GM19395 (cell line): ENCODE results near the gene RNPEP.
A peak's percentile ranks its signal among the peaks of the same experiment; 100 is the strongest.
"Not testable (repeated sequence)": the region's sequence is repeated elsewhere in the genome, so short reads cannot be mapped to it uniquely, and the experiment has no call there.

Experiments
- ATAC-seq: cut with Tn5 transposase; IDR thresholded peaks from one replicate; pipeline ENCODE4 v1.9.1; 2021; ENCODE audit warnings: mild to moderate bottlenecking, moderate library complexity; ENCODE audit not compliant: unreplicated experiment

Gene RNPEP

DNA sequence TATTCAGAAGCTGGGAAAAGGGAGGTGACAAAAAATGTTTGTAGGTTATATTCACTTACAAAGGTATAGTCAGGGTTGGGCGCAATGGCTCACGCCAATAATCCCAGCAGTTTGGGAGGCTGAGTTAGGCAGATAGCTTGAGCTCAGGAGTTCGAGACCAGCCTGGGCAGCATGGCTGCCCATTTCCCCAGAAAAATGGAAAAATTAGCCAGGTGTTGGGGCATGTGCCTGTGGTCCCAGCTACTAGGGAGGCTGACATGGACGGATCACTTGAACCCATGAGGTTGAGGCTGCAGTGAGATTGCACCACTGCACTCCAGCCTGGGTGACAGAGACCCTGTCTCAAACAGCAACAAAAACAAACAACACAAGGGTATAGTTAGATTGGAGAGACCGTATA is 24.1 kb upstream of the RNPEP start:
- ATAC-seq = no peak

DNA sequence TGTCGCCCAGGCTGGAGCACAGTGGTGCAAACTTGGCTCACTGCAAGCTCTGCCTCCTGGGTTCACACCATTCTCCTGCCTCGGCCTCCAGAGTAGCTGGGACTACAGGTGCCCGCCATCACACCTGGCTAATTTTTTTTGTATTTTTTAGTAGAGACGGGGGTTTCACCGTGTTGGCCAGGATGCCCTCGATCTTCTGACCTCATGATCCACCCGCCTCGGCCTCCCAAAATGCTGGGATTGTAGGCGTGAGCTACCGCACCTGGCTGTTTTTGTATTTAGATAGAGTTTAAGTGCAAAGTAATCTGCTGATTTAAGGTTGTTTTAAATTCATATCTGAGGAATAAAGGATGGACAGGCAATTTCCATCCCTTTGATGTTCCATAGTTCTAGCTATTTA is 20.1 kb upstream of the RNPEP start:
- not testable (repeated sequence) for ATAC-seq

DNA sequence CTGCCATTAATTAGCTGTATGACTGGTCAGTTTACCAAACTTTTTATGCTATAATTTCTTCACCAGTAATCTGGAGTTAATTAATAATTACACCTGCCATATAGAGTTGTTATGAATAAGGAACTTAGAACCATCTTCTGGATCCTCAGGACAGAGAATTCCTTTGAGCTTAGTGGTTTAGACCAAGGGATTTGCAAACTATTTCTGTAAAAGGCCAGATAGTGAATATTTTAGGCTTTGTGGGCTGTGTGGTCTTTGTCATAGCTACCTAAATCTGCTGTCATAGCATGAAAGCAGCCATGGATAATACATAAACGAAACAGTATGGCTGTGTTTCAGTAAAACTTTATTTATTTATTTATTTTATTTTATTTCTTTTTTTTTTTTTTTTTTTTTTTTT is 18.2 kb upstream of the RNPEP start:
- ATAC-seq = no peak

DNA sequence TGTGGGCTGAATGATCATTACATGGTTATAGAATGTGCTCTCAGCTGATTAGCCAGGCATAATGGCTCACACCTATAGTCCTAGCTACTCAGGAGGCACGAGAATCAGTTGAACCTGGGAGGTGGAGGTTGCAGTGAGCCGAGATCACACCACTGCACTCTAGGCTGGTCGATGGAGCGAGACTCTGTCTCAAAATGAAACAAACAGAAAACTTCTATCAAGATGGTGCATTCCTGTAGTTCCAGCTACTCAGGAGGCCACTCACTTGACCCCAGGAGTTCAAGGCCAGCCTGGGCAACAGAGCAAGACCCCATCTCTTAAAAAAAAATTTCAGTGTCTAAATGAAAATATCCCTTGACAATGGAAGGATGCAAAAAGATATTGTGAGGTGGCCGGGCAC is 16.3 kb upstream of the RNPEP start:
- no peak for ATAC-seq

DNA sequence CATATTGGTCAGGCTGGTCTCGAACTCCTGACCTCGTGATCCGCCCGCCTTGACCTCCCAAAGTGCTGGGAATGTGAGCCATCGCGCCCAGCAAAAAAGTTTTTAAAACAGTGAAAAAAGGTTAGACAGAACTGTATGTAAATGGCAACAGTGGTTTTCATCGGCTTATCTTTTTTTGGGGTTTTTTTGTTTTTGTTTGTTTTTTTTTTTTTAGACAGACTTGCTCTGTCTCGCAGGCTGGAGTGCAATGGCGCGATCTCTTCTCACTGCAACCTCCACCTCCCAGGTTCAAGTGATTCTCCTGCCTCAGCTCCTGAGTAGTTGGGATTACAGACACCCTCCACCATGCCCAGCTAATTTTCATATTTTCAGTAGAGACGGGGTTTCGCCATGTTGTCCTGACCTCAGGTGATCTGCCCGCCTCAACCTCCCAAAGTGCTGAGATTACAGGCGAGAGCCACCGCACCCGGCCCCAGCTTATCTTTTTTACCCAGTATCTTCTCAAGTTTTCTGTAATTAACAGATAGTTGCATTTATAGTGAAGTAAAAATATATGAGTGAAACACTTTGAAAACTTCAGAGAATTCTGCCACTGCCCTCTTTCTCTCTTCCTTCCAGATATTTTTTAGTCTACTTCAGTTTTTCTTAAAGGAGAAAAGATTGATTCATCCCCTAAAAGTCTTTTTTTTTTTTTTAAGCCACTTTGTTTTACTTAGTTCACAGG is 14.1 kb upstream of the RNPEP start:
- no peak for ATAC-seq

DNA sequence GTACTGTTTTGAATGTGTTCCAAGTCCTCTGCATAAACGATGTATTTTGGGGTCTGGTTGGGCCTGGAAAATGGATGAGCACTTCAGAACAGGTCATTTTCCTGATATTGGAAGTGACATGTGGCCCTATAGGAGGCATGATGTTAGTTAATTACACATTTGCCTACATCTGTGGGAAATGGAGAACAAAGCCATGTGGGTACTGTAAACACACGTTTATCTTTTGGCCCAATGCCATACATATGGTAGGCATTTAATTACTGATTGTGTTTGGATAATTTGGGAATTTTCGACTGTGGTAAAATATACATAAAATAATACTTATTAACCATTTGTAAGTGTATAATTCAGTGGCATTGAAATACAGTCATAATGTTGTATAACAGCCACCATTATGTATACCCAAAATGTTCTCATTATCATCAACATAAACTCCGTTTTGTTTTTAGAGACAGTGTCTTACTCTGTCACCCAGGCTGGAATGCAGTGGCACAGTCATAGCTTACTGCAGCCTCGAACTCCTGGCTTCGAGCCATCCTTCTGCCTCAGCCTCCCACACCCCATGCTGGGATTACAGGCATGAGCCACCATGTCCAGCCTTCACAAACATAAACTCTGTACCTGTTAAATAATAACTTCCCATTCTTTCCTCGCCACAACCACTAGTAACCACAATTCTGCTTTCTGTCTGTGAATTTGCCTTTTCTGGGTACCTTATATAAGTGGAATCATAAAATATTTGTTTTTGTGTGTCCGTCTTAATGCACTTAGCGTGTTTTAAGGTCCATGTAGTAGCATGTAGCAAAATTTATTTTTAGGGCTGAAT is 11.9 kb upstream of the RNPEP start:
- no peak for ATAC-seq

DNA sequence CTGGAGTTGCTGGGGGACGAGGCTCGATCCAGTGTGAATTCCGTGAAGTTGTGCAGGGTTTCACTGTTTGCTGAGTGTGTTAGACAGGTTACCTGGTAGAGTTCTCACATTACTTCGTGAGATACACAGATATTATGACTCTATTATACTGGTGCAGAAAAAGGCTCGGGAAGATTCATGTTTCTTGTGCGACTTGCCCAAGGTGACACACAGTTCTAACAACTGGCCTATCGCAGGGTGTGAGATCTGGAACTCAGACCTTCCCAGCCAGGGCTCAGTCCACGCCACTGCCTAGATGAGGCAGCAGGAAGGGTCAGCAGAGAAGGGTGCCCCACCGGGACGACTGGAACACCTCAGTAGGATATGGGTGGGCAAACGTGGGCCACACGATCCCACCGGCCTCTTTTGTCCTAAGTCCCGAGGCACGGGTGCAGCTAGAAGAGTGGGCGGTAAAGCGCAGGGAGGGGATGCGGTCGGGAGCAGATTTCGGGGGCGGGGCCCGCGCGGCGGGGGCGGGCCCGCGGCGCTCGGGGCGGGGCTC is 296 bp upstream of the RNPEP start:
- ATAC-seq = peak; percentile 28

DNA sequence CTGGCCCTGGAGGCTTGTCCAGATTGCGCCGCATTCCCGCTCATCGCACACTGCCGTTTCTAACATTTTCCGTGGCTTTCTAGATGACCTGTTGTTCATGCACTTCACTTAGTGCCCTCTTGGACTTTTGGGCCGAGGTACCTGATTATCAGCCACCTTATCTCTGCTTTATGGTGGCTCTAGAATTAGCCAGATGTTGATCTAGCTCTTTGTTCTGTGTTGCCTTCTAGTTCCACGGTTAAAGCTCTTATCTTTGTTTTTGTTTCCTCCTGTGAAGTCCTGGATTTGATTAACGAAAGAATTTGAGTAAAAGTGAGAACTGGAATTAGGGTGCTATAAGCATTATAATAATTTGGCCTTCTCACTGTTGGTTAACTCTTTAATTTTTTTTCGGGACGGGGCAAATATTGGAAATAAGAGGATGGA is 945 bp downstream of the RNPEP start:
- ATAC-seq = no peak

DNA sequence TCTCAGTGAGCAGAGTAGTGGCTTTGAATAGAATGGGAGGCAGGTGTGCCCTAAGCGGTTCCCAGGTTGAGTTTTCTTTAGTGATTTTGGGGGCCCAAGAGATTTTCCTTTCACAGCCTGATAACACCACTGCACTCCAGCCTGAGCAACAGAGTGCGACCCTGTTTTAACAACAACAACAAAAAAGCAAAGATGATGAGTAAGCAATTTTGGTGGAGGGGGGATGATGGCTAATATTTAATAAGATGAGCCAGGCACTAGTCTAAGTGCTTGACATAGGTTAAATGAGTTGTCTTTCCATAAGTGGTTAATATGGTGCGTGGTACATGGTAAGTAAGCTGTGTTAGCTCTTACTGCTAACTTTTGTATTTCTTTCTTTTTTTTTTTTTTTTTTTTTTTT is 2.0 kb downstream of the RNPEP start:
- ATAC-seq = no peak

DNA sequence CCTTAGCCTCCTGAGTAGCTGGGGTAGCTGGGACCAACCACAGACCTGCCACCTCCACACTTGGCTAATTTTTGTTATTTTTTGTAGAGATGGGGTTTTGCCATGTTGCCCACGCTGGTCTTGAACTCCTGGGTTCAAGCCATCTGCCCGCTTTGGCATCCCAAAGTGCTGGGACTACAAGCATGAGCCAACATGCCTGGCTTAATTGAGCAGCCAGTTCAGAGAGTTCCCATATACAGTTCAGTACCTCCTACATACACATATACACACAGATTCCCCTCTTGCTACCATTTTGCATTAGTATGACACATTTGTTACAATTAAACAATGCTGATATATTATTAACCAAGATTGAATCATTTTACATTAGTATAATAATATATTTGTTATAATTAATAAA is 2.9 kb downstream of the RNPEP start:
- ATAC-seq = no peak

DNA sequence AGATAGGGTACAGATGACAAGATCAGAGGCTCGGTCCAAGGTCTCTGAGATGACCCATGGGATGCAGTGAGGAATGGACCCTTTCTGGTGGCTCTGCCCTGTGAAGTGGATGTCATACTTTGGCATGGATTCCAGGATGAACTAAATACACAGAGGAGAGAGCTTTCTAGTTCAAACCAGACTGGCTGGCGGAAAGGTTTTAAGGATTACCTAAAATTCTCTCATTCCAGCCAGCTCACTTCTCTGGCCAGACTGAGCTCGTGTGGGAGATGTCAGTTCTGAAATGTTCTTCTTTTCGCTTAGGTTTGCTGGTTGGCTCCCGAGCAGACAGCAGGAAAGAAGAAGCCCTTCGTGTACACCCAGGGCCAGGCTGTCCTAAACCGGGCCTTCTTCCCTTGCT is 6.2 kb downstream of the RNPEP start:
- ATAC-seq = no peak

DNA sequence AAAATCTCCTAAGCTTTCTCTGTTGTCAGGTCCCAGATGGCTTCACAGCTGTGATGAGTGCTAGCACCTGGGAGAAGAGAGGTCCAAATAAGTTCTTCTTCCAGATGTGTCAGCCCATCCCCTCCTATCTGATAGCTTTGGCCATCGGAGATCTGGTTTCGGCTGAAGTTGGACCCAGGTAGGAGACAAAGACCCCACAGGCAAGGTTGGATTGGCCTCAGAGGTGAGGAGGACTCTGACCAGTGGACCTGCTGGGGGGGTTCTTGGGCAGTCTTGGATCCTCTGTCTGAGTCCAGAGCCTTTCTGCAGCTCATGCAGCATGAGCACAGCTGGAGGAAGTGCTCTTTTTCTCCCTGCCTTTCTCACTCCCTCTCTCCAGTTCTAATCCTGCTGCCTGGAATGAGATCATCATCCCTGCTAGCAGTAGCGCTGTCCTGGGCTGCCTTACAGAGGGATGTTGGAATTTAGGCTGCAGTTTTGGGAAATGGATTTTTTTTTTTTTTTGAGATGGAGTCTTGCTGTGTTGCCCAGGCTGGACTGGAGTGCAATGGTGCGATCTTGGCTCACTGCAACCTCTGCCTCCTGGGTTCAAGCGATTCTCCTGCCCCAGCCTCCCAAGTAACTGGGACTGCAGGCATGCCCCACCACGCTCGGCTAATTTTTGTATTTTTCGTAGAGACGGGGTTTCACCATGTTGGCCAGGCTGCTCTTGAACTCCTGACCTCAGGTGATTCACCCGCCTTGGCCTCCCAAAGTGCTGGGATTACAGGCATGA is 7.1 kb downstream of the RNPEP start:
- no peak for ATAC-seq

DNA sequence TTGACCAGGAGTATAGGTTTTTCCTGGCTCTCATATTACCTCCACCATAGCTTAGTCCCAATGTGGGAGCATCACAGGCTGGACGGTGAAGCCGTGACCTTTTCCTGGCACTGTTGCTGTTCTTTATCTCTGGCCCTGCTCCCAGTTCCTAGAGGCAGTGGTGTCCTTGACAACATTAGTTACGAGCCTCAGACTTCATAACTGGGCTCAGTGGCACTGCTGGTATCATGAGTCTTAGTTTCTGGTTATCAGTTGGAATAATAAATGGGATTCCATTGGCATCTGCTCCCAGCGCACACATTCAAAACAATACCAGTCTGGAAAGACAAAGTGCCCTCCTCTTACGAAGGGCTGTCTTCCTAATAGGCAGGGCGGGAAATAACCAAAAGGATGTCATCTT is 8.0 kb downstream of the RNPEP start:
- ATAC-seq = no peak

DNA sequence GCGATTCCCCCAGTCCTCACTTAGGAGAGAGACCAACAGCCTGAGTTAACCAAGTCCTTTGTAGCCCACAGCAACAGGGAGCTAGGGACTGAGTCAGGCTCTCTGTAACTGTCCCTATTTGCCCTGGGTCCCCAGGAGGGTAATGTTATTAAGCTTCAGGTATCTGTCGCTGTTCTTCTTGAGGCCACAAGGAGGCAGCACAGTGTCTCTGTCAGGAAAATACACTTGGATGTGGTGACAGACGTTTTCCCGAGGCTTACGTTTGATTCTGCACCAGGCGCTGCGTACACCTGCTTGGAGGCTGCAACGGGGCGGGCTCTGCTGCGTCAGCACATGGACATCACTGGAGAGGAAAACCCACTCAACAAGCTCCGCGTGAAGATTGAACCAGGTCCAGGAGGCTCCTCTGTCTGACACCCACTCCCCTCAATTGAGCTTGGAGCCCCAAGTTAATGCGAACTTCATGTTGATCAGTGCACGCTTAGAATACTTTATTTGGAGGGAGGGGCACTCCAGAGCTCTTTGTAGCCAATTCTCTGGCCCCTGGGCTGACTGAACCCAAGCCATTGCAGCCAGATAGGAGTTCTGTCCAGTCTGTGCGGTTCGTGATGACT is 17.3 kb downstream of the RNPEP start:
- ATAC-seq = no peak

DNA sequence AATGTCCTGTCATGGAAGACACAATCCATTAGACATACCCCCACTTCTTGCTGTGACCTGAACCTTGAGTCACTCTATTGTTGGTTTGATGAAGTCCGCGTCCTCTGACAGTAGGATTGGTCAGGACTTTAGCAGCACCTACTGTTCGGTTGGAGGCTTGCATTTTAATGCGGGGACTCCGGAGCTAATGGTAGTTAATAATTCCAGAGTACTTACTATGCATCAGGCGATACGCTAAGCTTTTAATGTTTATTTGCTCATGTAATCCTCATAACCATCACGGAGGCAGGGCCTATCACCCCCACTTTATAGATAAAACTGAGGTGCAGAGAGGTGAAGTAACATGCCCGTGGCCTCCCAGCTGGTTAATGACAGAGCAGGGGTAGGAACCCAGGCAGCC is 20.1 kb downstream of the RNPEP start:
- ATAC-seq = no peak

DNA sequence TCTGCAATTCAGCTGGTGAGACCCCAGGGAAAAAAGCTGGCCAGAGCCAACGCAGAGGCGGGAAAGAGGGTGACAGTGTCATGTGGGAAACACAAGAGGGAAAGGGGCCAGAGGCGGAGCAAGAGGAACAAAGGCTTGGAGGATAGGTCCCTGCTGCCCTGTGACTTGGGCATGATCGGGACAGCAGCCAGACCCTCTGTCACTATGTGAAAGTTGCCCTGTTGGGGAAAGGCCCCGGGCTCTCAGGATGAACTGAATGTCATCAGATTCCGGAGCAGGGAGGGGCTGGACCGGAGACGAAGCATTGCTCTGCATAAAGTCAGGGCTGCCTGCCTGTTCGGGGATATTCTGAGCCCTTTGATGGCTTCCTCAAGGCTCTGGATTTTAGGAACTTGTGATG is 22.3 kb downstream of the RNPEP start:
- ATAC-seq = no peak

DNA sequence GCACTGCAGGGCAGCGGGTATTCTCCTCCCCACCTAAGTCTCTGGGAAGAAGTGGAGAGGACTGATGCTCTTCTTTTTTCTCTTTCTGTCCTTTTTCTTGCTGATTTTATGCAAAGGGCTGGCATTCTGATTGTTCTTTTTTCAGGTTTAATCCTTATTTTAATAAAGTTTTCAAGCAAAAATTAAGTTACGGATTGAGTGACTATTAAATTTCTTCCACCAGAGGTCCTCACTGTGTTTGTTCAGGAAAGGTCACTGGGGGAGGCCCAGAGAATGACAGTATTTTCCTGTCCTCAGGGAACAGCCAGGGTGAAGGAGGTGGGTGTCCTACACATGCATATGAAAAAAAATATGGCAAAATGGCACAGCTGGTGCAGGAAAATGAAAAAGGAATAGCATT is 23.5 kb downstream of the RNPEP start:
- no peak for ATAC-seq

DNA sequence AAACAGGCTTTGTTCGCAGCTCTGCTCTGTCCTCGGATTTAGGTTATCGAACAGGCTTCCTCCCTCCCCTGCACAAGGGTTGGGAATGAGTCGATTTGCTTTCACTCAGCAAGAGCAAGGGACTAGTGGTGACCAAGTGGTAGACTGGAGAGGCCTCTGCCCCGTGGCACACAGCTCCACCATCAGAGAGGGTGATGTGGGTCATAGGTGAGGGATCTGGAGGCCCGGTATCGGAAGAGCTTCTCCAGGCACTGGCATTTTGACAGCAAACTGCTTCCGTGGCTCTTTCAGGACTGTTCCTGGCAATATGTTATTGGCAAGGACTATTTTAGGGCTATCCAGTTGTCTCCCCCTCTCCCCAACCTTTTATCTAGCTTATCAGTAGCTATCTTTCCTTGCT is 24.9 kb downstream of the RNPEP start:
- no peak for ATAC-seq

DNA sequence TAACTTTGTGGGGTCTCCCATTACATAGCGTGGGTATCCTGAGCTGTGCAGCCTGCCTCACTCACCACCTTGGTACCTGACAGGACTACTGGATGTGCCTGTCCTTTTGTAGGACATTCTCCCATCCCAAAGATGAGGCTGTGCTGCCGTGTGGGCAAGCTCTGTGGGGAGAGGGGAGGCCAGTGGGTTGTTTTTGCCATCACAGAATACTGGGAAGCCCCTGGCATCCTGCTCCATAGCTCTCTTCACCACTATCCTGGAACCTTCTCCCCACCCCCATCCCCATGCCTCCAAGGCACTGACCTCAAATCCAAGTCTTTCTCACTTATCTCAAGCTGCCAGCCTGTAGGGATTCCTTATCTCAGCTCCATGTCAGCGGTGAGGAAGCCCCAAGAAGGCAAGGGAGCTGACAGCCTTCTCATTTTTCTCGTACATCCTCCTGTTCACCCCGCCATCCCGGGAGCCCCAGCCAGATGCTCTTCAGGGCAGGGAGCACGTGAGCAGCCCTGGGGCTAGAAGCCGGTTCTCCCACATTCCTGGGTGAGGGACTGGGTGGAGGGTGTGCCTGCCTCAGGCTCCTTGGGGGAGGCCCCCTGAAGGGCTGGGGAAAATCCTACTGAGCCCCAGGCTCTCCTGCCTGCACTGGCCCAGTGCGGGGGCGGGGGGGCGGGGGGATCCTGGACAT is 25.5 kb downstream of the RNPEP start:
- ATAC-seq = no peak
